ENCODE measurements around the gene ATF7IP.
"Not testable (repeated sequence)": the region's sequence is repeated elsewhere in the genome, so short reads cannot be mapped to it uniquely, and the experiment has no call there.

The ATF7IP gene

GRCh38 chr12:14369311-14369710 lies 3.8 kb downstream of the ATF7IP start:
- DNase-seq: no peak

GRCh38 chr12:14373217-14373616 lies 7.7 kb downstream of the ATF7IP start:
- no peak for DNase-seq

DNA sequence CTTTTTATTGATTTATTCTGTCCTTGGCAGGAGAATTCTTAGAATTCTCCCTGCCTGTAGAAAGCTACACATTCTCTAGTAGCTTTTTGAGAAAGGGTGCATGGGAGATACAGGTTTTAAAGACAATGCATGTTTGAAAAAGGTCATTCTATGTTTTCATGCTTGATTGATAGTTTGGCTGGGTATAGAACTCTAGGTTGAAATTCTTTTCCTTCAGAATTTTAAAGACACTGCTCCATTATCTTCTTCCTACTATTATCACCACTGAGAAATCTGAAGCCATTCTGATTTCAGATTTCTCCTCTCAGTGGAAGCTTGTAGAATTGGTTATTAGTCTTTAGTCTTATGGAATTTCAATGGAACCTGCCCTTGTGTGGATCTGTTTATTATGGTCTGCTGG lies 14.0 kb downstream of the ATF7IP start:
- DNase-seq: no peak

GRCh38 chr12:14384783-14385638 lies 19.5 kb downstream of the ATF7IP start:
- DNase-seq: peak; percentile 98

DNA sequence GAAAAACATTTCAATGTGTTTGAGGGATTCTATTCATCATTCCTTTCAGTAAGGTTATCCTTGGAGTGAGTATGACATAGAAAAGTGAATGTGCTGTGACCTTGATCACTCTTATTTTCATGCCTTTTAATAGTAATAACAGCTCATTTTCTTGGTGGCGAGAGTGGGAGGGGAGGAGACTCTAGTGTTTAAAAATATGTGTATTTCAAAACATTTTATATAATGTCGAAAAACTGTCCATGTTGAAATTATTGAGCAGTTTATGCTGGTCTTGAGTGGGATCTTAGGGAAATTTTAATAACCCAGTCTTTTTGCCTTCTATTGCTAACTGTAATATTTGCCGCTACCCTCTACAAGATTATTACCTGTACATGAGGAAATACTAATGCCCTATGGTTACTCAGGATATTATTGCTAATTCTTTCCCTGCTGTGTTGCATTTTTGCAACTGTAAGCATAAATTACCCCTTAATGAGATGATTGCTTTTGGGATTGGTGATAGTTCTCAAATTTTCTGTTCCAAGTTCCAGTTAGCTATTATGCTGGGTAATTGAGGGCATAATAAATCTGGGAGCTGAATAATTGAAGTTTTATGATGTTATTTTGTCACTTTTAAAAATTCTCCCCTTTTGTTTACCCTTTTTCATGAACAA lies 21.9 kb downstream of the ATF7IP start:
- DNase-seq: no peak

DNA sequence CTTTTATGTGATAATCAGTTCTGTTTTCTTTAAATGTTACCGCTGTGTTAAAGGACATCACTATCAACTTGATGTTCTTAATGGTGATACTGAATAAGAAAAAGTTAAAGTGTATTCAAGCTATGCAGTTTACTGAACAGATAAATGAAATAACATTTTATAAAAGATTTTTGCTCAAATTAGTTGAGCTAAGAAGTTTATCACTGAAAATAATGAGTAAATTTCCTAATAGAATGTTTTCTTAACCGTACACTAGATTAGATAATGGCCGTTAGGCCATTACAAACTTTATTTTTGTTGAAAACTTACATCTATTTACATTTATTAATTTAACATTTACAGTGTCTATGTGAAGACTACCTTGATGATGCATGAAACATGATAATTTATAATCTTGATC lies 25.0 kb downstream of the ATF7IP start:
- DNase-seq: no peak

DNA sequence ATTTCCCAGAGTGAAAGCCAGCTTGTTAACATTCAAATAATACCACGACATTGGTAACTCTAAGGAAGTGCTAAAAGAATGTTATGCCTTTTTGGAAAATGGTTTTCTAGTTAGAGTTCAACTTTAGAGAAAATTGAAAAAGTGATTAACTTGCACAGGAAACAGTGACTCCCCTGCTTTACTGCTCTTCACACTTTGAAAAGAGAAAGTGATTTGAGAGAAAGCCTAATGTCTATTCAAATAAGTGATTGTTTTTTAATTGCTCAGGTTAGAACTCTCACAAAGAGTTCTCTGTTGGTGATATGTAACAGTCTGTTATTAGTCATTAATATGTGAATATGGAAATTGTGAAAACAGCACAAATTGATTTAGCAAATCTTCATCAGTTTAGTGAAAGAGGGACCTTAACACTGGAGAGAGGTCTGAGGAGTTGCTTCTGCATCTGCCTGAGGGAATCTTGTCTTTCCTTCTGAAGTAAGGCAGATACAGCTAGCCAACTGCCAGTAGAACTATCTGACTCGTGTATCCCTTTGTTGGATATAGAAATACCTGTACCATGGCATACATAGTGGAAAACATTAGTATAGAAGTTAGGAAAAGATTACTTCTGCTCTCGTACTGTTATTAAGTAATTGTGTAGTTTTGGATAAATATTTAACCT lies 25.5 kb downstream of the ATF7IP start:
- DNase-seq: no peak

- peak; percentile 63 for DNase-seq
Measured at GRCh38 chr12:14393751-14394150, 28.3 kb downstream of the ATF7IP start.

DNA sequence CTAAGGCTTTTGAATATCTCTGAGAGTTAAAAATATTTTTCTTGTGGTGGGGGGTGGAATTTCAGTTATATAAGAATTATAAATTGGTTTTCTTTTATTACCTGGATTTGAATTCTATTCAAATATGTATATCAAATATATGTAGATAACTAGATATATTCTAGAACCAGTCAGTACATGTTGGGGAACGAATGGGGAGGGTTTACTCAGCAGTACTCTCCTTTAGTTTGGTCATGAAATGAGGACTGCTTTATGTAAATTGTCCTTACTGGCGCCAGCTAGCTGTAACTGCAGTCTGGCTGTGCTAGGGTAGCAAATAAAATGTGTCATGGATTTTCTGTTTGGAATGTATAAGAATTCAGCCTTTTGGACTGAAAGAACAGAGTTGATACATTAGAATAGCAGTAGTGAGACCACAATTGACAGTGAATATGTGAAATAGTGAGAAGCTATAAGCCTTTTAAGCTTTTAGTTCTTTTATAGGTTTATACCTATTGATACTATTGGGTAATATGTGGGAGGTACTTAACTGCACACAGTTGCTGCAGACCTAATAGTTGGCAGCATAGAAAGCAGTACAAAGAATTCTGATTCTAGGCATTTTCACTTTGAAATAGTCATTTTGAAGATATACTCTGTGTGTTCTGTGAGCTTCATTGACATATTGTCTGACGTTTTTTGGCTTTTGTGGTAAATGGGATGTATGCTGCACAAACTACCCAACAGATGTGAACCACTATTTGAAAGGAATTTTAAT lies 29.0 kb downstream of the ATF7IP start:
- peak; percentile 99 for DNase-seq

GRCh38 chr12:14395074-14395778 lies 29.7 kb downstream of the ATF7IP start:
- DNase-seq: peak; percentile 34

- DNase-seq: peak; percentile 60
Measured at GRCh38 chr12:14396071-14396470, 30.6 kb downstream of the ATF7IP start.

DNA sequence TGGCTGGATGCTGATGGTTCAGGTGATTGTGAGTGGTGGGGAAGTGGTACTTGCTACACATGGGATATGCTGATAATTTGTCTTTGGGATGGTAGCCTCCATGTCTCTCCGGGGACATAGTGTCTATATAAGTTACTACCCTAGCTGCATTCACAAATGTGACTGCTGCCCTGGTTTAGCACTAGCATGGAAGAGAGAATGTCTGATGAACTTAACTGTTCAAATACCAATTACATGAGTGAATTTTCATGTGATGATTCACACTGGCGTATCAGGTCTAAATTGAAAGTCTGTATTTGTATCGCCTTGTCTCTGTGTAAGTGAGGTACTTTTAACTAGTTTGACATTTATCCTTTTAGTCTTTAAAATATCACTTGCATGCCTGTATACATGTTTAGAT lies 34.4 kb downstream of the ATF7IP start:
- no peak for DNase-seq

GRCh38 chr12:14400599-14400998 lies 35.1 kb downstream of the ATF7IP start:
- DNase-seq: no peak

DNA sequence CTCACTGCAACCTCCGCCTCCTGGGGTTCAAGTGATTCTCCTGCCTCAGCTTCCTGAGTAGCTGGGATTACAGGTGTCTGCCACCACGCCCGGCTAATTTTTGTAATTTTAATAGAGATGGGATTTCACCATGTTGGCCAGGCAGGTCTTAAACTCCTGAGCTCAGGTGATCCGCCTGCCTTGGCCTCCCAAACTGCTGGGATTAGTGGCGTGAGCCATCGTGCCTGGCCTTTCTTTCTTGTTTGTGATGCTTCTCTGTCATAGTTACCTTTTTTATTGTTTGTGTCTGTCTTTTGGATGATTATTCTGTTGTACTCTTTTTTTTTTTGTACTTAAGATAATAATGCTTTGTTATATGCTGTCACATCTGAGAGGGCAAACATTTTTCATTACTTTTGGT lies 35.8 kb downstream of the ATF7IP start:
- DNase-seq: not testable (repeated sequence)

DNA sequence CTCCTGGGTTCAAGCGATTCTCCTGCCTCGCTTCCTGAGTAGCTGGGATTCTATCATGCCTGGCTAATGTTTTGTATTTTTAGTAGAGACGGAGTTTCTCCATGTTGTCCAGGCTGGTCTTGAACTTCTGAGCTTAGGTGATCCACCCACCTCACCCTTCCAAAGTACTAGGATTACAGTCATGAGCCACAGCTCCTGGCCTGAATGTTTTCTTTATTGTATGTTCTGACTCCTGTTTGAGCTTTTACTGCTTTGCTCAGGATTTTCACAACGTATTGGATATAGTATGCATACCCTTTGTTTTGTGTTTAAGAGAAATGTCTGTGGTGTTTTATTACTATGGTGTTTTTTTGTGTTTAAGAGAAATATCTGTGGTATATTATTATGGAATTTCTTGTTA lies 37.2 kb downstream of the ATF7IP start:
- no peak for DNase-seq

GRCh38 chr12:14403293-14403692 lies 37.8 kb downstream of the ATF7IP start:
- no peak for DNase-seq

GRCh38 chr12:14403711-14404196 lies 38.3 kb downstream of the ATF7IP start:
- peak; percentile 99 for DNase-seq

DNA sequence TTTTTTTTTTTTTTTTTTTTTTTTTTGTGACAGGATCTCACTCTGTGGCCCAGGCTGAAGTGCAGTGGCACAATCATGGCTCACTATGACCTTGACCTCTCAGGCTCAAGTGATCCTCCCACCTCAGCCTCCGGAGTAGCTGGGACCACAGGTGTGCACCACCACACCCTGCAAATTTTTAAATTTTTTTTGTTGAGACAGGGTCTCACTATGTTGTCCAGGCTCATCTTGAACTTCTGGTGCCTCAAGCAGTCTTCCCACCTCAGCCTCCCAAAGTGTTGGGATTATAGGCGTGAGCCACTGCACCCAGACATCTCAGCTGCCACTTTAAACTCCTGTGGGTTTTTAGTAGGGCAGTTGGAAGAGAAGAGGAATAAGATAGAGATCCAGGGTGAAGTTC lies 39.9 kb downstream of the ATF7IP start:
- not testable (repeated sequence) for DNase-seq

- DNase-seq: no peak
Measured at GRCh38 chr12:14408208-14408607, 42.7 kb downstream of the ATF7IP start.

- no peak for DNase-seq
Measured at GRCh38 chr12:14410177-14410576, 44.7 kb downstream of the ATF7IP start.

DNA sequence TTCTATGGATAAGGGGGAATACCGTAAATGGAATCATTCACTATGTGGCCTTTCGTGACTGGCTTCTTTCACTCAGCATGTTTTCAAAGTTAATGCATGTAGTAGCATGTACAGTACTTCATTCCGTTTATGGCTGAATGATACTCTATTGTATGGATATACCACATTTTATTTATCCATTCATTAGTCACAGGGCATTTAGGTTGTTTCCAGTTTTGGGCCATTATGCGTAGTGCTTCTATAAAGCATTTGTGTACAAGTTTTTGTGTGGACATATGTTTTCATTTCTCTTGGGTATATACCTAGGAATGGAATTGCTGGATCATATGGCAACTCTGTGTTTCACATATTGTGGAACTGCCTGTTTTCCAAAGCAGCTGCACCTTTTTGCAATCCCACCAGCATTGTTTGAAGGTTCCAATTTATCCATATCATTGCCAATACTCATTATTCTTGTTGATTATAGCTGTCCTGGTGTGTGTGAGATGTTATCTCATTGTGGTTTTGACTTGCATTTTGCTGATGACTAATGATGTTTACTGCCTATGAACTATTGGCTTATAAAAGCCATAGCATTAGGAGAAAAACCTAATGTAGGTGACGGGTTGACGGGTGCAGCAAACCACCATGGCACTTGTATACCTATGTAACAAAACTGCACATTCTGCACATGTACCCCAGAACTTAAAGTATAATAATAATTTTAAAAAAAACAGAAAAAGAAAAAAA lies 45.5 kb downstream of the ATF7IP start:
- peak; percentile 22 for DNase-seq

- no peak for DNase-seq
Measured at GRCh38 chr12:14416658-14417057, 51.2 kb downstream of the ATF7IP start.

All from NCI-H1105 treated with DMSO at 0.1 percent for 48 hours (cell line).